ENCODE data around the gene PRR5L. TPM values are rescaled to one million over a fixed set of nuclear protein-coding genes. Genes with fewer than 3 reads are reported as not detected.

PRR5L gene
- total and polyA plus RNA-seq, 8 donors = 10.6 to 27.0 (median 17.4) TPM

DNA sequence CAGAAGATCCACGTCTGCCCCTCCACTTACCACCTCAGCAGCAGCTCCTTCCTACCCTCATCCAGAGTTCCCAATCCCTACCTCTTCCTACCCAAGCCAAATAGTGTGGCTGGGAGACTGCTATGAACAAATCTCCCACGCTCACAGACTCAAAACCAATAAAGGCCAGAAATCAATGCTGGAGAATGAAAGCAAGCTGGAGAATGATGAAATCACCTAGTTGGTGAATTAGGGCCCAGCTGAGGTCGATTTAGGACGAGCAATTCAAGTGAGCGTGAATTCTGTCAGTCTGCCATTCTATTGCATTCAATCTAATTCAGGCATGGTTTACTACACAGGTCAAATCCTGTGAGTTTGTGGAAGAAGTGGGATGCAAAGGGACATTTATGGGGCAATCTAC, 29.3 kb upstream of the PRR5L start:
- H3K27me3 ChIP-seq = peaks cover 0 to 5% of the 10 kb centered on the region in 2 donors
- no peak overlapping the region for H3K4me3 ChIP-seq
- DNase-seq = no peak
- no peaks in the 10 kb centered on the region for H3K4me1 ChIP-seq
- no peaks in the 10 kb centered on the region for H3K9me3 ChIP-seq
- H3K27ac ChIP-seq = no peak overlapping the region
- intact Hi-C loops (cut with DNase I) = loop anchor here in 1 of 2 donors (10.0 kb wide), 3 partner anchors 112 to 452 kb away; no protein-coding TSS in a partner anchor
- ATAC-seq = no peak
- TF ChIP-seq, protein P1, sequence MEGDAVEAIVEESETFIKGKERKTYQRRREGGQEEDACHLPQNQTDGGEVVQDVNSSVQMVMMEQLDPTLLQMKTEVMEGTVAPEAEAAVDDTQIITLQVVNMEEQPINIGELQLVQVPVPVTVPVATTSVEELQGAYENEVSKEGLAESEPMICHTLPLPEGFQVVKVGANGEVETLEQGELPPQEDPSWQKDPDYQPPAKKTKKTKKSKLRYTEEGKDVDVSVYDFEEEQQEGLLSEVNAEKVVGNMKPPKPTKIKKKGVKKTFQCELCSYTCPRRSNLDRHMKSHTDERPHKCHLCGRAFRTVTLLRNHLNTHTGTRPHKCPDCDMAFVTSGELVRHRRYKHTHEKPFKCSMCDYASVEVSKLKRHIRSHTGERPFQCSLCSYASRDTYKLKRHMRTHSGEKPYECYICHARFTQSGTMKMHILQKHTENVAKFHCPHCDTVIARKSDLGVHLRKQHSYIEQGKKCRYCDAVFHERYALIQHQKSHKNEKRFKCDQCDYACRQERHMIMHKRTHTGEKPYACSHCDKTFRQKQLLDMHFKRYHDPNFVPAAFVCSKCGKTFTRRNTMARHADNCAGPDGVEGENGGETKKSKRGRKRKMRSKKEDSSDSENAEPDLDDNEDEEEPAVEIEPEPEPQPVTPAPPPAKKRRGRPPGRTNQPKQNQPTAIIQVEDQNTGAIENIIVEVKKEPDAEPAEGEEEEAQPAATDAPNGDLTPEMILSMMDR (IDR thresholded peaks at IDR 0.05) = no peak
- peaks cover 0 to 11% of the 10 kb centered on the region in 2 donors for H3K36me3 ChIP-seq

DNA sequence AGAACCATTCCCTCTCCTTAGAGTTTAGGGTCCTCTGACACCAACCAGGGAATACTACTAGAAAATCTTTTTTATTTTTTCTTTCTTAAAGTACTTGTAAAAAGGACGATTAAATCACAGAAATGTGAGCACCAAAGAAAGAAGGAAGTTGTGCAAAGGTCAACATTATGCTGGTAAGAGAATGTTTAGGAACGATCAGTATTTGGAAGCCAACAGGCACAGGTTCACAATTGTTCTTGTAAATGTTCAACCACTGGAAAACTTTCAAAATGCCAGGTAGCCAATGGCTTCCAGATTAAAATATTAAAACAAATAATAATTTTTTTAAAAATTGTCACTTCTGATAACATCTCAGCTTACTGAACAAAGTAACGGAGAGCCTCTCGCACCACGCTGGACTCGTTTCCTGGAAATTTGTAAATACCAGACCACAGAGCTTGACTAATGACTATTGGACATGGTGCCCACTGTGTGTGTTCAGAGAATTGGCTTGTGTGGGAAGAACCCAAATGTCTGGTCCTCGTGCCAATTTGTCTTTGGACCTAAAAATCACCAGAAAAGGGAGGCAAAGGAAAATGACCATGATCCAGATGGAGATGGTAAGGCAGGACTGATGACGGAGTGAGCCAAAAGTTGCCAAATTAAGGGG, 27.6 kb upstream of the PRR5L start:
- no peak for DNase-seq
- TF ChIP-seq, protein P1 (IDR thresholded peaks at IDR 0.05) = no peak
- ATAC-seq = no peak
- intact Hi-C loops (cut with DNase I) = loop anchor here in 1 of 2 donors (10.0 kb wide), 3 partner anchors 114 to 454 kb away; no protein-coding TSS in a partner anchor
- no peaks in the 10 kb centered on the region for H3K4me1 ChIP-seq
- H3K27ac ChIP-seq = no peak overlapping the region
- peaks cover 0 to 28% of the 10 kb centered on the region in 2 donors for H3K36me3 ChIP-seq
- H3K27me3 ChIP-seq = no peaks in the 10 kb centered on the region
- no peaks in the 10 kb centered on the region for H3K9me3 ChIP-seq
- H3K4me3 ChIP-seq = no peak overlapping the region

DNA sequence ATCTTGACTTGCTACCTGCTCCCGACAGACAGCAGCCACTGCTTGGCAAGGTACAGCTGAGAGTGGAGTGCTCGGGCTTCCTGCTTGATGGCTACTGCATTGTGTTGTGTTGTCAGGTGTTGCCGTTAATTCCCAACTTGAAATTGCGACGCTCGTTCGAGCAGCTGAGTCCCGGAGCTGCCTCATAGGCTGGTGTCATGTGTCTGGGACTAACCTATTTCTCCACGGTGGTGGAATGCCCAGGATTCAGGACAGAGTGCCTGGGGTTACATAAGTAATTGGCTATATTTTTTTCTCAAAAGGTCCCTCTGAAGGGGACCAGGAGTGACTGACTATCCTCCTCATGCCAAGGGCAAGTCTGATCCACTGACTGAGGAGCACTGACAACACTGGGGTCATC, 25.4 kb upstream of the PRR5L start:
- intact Hi-C loops (cut with DNase I) = no loop called here
- DNase-seq = no peak
- Histone ChIP-seq H3K4me1 (no peaks in the 10 kb centered on the region), H3K4me3 (no peak overlapping the region), H3K27ac (no peak overlapping the region), H3K36me3 (peaks cover 0 to 51% of the 10 kb centered on the region in 2 donors), H3K9me3 (no peaks in the 10 kb centered on the region), H3K27me3 (no peaks in the 10 kb centered on the region)
- TF ChIP-seq, protein P1 (IDR thresholded peaks at IDR 0.05) = no peak
- no peak for ATAC-seq

DNA sequence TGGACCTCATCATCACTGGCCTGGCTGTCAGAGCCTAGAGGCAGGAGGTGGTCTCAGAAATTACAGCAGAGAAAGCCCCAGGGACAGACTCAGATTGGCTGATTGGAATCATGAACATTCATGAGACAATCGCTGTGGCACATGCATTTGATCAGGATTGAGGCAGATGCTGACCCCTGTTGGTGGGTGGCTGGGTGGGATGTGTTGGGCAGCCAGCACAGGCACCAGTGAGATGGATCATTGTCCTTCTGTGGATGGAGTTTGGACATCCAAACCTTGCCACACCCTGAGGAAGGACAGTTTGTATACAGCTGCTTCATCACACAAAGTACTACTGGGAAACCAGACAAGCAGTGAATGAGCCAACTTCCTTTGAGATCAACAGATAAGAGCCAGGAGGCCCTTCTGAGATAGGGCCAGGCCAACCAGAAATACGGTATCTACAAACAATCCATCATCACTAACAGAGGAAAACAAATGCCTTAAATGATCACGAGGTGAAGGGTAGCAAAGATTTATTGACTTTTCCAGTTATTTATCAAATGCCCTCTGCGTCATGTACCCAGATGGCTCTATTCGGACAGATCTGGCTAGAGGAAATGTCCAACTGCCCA, 24.2 kb upstream of the PRR5L start:
- no peak for ATAC-seq
- TF ChIP-seq, protein P1 (IDR thresholded peaks at IDR 0.05) = no peak
- intact Hi-C loops (cut with DNase I) = no loop called here
- H3K27ac ChIP-seq = no peak overlapping the region
- DNase-seq = no peak
- H3K9me3 ChIP-seq = no peaks in the 10 kb centered on the region
- no peak overlapping the region for H3K4me3 ChIP-seq
- H3K36me3 ChIP-seq = peaks cover 0 to 63% of the 10 kb centered on the region in 2 donors
- no peaks in the 10 kb centered on the region for H3K4me1 ChIP-seq
- H3K27me3 ChIP-seq = no peaks in the 10 kb centered on the region

DNA sequence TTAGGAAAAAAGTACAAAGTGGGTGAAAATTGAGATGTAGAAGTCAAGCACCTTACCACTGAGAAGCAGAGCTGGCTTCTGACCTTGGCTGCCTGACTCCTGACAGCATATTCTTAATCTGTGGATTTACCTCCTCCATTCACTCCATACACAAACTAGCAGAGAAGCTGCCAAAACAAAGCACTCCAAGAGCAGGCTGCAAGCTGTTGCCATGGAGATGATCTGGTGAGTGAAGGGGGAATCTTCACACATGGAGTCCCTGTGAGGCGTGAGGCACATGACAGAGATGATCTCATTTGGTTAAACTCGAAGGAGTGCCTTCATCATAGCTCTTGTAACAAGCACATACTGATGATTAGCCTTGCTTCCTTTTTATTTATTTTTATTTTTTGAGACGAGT, 23.0 kb upstream of the PRR5L start:
- Histone ChIP-seq H3K27ac (no peak overlapping the region), H3K36me3 (peaks cover 0 to 71% of the 10 kb centered on the region in 2 donors), H3K4me1 (no peaks in the 10 kb centered on the region), H3K9me3 (no peaks in the 10 kb centered on the region), H3K27me3 (no peaks in the 10 kb centered on the region), H3K4me3 (no peak overlapping the region)
- no peak for DNase-seq
- TF ChIP-seq, protein P1 (IDR thresholded peaks at IDR 0.05) = no peak
- no peak for ATAC-seq
- intact Hi-C loops (cut with DNase I) = no loop called here
